Omental fat pad (tissue), 4 donors: ENCODE measurements around the gene SMCO3. TPM values are rescaled to one million over a fixed set of nuclear protein-coding genes. Genes with fewer than 3 reads are reported as not detected.

ENCODE experiments used
- ATAC-seq: fragments of 150-250 bp; one replicate; pipeline ENCODE4 v1.9.1; 2016; ENCODE audit warnings: mild to moderate bottlenecking, moderate library complexity; ENCODE audit not compliant: low FRiP score
- DNase-seq: peaks from one replicate; pipeline ENCODE4 v3.0.0-alpha.2; 2019; ENCODE audit warnings: low spot score
- CTCF ChIP-seq, 3 donors: fragments of 450-650 bp; IDR thresholded peaks; one replicate each; pipeline ENCODE4 v1.5.1; 2016 to 2017; ENCODE audit warnings: antibody characterized with exemption in 3 of 3, mild to moderate bottlenecking in 3 of 3, moderate library complexity in 2 of 3
- total RNA-seq, 4 donors: library from RNA; depleted of rRNA; stranded (reverse); fragments of >200 nt; gene quantifications; one replicate each; pipeline ENCODE4 v1.1.0, GENCODE V29; 2016

The SMCO3 gene
- total RNA-seq, 4 donors from 2014 or later, result not detected

GRCh38 chr12:14833336-14833735 is 19.4 kb upstream of the SMCO3 start:
- no peak for TF ChIP-seq CTCF (IDR thresholded peaks at IDR 0.05)
- ATAC-seq (no peak), DNase-seq (no peak)

GRCh38 chr12:14828892-14829291 is 14.9 kb upstream of the SMCO3 start:
- ATAC-seq, result no peak
- no peak for DNase-seq
- no peak for TF ChIP-seq CTCF (IDR thresholded peaks at IDR 0.05)

GRCh38 chr12:14827043-14827442 is 13.1 kb upstream of the SMCO3 start:
- DNase-seq (no peak), ATAC-seq (no peak)
- no peak for TF ChIP-seq CTCF (IDR thresholded peaks at IDR 0.05)

- ATAC-seq (no peak), DNase-seq (no peak)
- TF ChIP-seq CTCF (IDR thresholded peaks at IDR 0.05), result no peak
These were observed 12.5 kb upstream of the SMCO3 start for GRCh38 chr12:14826491-14826890.

GRCh38 chr12:14825256-14825655 is 11.3 kb upstream of the SMCO3 start:
- DNase-seq (no peak), ATAC-seq (no peak)
- no peak for TF ChIP-seq CTCF (IDR thresholded peaks at IDR 0.05)

- no peak for TF ChIP-seq CTCF (IDR thresholded peaks at IDR 0.05)
- DNase-seq (no peak), ATAC-seq (no peak)
These were observed 10.1 kb upstream of the SMCO3 start for GRCh38 chr12:14824012-14824634.

- DNase-seq (no peak), ATAC-seq (no peak)
- TF ChIP-seq CTCF (IDR thresholded peaks at IDR 0.05), result no peak
These were observed 2.5 kb downstream of the SMCO3 start for GRCh38 chr12:14811486-14811885.
